ENCODE data around the gene FBXL19. TPM values are rescaled to one million over a fixed set of nuclear protein-coding genes. Genes with fewer than 3 reads are reported as not detected.
A peak's percentile ranks its signal among the peaks of the same experiment; 100 is the strongest.

FBXL19 gene
- polyA plus RNA-seq, 3 donors = 18.0 to 34.4 (median 32.4) TPM

- DNase-seq (ENCODE audit: extremely low read depth in 1 of 11, low read depth in 9 of 11, low spot score in 4 of 11) = no peak
These were observed 10.5 kb upstream of the FBXL19 start for GRCh38 chr16:30912794-30913412.

GRCh38 chr16:30914830-30915229 lies 8.5 kb upstream of the FBXL19 start:
- no peak for DNase-seq (ENCODE audit: extremely low read depth in 1 of 11, low read depth in 9 of 11, low spot score in 4 of 11)

GRCh38 chr16:30918614-30919013 lies 4.8 kb upstream of the FBXL19 start:
- no peak for DNase-seq (ENCODE audit: extremely low read depth in 1 of 11, low read depth in 9 of 11, low spot score in 4 of 11)

GRCh38 chr16:30920891-30921290 lies 2.5 kb upstream of the FBXL19 start:
- no peak for DNase-seq (ENCODE audit: extremely low read depth in 1 of 11, low read depth in 9 of 11, low spot score in 4 of 11)

- no peak for DNase-seq (ENCODE audit: extremely low read depth in 1 of 11, low read depth in 9 of 11, low spot score in 4 of 11)
These were observed 2.0 kb upstream of the FBXL19 start for GRCh38 chr16:30921459-30921747.

GRCh38 chr16:30921748-30922419 lies 1.5 kb upstream of the FBXL19 start:
- peak; percentile 89 to 97 (median 94) for DNase-seq (ENCODE audit: extremely low read depth in 1 of 11, low read depth in 9 of 11, low spot score in 4 of 11)

GRCh38 chr16:30922420-30922959 lies 882 bp upstream of the FBXL19 start:
- peak; percentile 97 to 100 (median 99) for DNase-seq (ENCODE audit: extremely low read depth in 1 of 11, low read depth in 9 of 11, low spot score in 4 of 11)

- DNase-seq (ENCODE audit: extremely low read depth in 1 of 11, low read depth in 9 of 11, low spot score in 4 of 11) = peak; percentile 99 to 100 (median 100)
These were observed 324 bp upstream of the FBXL19 start for GRCh38 chr16:30922960-30923535.

- no peak for DNase-seq (ENCODE audit: extremely low read depth in 1 of 11, low read depth in 9 of 11, low spot score in 4 of 11)
These were observed 922 bp downstream of the FBXL19 start for GRCh38 chr16:30924076-30924912.

GRCh38 chr16:30924913-30925631 lies 1.7 kb downstream of the FBXL19 start:
- no peak for DNase-seq (ENCODE audit: extremely low read depth in 1 of 11, low read depth in 9 of 11, low spot score in 4 of 11)

- no peak for DNase-seq (ENCODE audit: extremely low read depth in 1 of 11, low read depth in 9 of 11, low spot score in 4 of 11)
These were observed 2.2 kb downstream of the FBXL19 start for GRCh38 chr16:30925632-30925987.

- no peak for DNase-seq (ENCODE audit: extremely low read depth in 1 of 11, low read depth in 9 of 11, low spot score in 4 of 11)
These were observed 2.8 kb downstream of the FBXL19 start for GRCh38 chr16:30925995-30926811.

- no peak for DNase-seq (ENCODE audit: extremely low read depth in 1 of 11, low read depth in 9 of 11, low spot score in 4 of 11)
These were observed 3.8 kb downstream of the FBXL19 start for GRCh38 chr16:30926937-30927788.

GRCh38 chr16:30927789-30928378 lies 4.5 kb downstream of the FBXL19 start:
- DNase-seq (ENCODE audit: extremely low read depth in 1 of 11, low read depth in 9 of 11, low spot score in 4 of 11) = peak in 7 of 11 donors; percentile 45 to 85 (median 76)

- no peak for DNase-seq (ENCODE audit: extremely low read depth in 1 of 11, low read depth in 9 of 11, low spot score in 4 of 11)
These were observed 5.0 kb downstream of the FBXL19 start for GRCh38 chr16:30928390-30928789.

- no peak for DNase-seq (ENCODE audit: extremely low read depth in 1 of 11, low read depth in 9 of 11, low spot score in 4 of 11)
These were observed 5.8 kb downstream of the FBXL19 start for GRCh38 chr16:30929167-30929566.

GRCh38 chr16:30930160-30930571 lies 6.8 kb downstream of the FBXL19 start:
- DNase-seq (ENCODE audit: extremely low read depth in 1 of 11, low read depth in 9 of 11, low spot score in 4 of 11) = no peak

Data from renal cortex interstitium (tissue), 11 donors.